Activated CD8-positive, alpha-beta T cell treated with anti-CD3 and anti-CD28 coated beads, Interleukin-2, amount 10 ng/mL, durations not matched to agents 7 days and 5 days (primary cell): Measurements from ENCODE around the gene DUOX2. TPM values are rescaled to one million over a fixed set of nuclear protein-coding genes. Genes with fewer than 3 reads are reported as not detected.

Source experiments
- ATAC-seq: fragments of 150-1000 bp; cut with Tn5 transposase; one replicate; pipeline ENCODE4 v1.10.0; 2021; ENCODE audit warnings: moderate library complexity
- CTCF ChIA-PET: fragments of 350-600 bp; sonication (Branson Sonifier 250); formaldehyde crosslinking; loops from one replicate; lab custom pipeline; 2021; ENCODE audit warnings: antibody characterized with exemption; lab: Charles Lee
- POLR2A ChIA-PET: fragments of 350-600 bp; sonication (Branson Sonifier 250); formaldehyde crosslinking; loops from one replicate; lab custom pipeline; 2021; ENCODE audit warnings: antibody characterized with exemption; lab: Charles Lee
- DNase-seq: peaks from one replicate; pipeline ENCODE4 v3.0.0-alpha.2; 2020
- H3K27ac Mint-ChIP-seq: one replicate; pipeline ENCODE4 v1.8.0; 2021; ENCODE audit warnings: mild to moderate bottlenecking, mixed read lengths
- H3K27me3 Mint-ChIP-seq: one replicate; pipeline ENCODE4 v1.8.0; 2021; ENCODE audit warnings: low read depth, mixed read lengths
- H3K36me3 Mint-ChIP-seq: one replicate; pipeline ENCODE4 v1.8.0; 2021; ENCODE audit warnings: low read depth, mixed read lengths
- H3K4me1 Mint-ChIP-seq: one replicate; pipeline ENCODE4 v1.8.0; 2021; ENCODE audit warnings: low read depth, mixed read lengths
- H3K4me3 Mint-ChIP-seq: one replicate; pipeline ENCODE4 v1.8.0; 2021; ENCODE audit warnings: mild to moderate bottlenecking, mixed read lengths
- H3K9me3 Mint-ChIP-seq: one replicate; pipeline ENCODE4 v1.8.0; 2022; ENCODE audit warnings: mixed read lengths; ENCODE audit not compliant: insufficient read depth
- total RNA-seq, 2 experiments: library from RNA; stranded (reverse); gene quantifications; one replicate each; pipeline ENCODE4 v1.2.3, GENCODE V29; 2021

Gene DUOX2
- total RNA-seq, 2 experiments from 2014 or later: not detected

DNA sequence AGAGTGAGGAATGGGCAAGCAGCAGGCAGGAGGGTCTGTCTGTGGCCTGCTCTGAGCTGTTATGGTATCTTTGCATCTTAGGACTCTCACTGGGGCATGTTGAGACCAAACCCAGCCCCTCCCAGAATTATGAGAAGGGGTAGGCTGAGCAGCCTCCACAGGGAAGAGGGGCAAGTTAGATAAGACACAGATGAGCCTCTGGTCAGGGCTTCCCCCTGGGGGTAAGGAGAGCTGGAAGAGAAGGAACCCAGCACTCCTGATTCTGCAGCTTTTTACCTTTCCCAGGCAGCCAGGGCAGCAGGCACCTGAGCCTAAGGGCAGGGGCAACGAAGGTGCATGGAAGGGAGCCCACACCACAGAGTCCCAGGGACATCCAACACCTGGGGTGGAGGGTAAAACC lies 35.1 kb upstream of the DUOX2 start:
- ChIA-PET POLR2A (no interaction called here), CTCF (interaction anchor here (2.2 kb wide), 1 partner anchor 14 kb away, joined by 7 read pairs; no protein-coding TSS in a partner anchor)
- ATAC-seq (no peak), DNase-seq (no peak)
- peaks cover 5% of the 10 kb centered on the region for H3K36me3 Mint-ChIP-seq
- H3K9me3 Mint-ChIP-seq: no peaks in the 10 kb centered on the region
- no peaks in the 10 kb centered on the region for H3K27me3 Mint-ChIP-seq
- no peak overlapping the region for H3K27ac Mint-ChIP-seq
- H3K4me3 Mint-ChIP-seq: no peak overlapping the region
- H3K4me1 Mint-ChIP-seq: no peaks in the 10 kb centered on the region

DNA sequence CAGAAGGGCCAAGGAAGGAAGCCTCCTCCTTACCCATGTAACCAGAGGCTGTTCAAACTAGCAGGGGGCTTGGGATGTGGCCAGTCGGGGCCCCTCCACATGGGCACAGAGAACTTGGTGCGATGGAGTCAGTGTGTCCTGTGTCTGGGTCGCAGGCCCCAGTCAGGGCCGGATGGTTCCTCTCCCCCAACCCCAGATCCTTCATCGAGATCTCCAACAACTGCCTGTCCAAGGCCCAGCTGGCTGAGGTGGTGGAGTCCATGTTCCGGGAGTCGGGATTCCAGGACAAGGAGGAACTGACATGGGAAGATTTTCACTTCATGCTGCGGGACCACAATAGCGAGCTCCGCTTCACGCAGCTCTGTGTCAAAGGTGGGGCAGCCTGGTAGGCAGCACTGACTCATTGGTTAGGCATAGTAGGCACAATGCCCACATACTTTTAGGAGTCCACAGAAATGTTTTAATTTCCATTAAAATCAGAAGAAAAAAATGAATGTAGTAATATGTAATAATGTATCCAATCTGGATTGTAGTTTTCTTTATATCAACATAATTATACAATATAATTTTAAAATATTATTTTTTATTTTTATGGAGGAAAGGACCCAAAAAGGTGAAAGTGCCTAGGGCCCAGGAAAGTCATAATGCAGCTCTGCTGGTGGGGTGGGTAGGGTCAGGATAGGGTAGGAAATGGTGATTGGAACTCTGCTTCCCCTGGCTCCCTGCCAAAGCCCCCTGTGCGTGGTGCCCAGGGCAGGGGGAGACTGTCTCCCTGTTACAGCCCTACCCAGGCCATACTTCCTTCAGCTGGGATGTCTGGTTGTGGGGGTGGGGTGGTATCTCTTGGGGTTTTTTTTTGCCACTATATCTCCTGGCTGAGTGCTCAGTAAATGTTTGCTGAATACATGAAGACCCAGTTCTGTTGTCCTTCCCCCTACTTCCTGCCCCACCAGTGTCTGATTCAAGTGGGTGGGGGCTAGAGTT lies 34.4 kb upstream of the DUOX2 start:
- ATAC-seq (no peak), DNase-seq (no peak)
- Mint-ChIP-seq H3K9me3 (no peaks in the 10 kb centered on the region), H3K36me3 (peaks cover 5% of the 10 kb centered on the region), H3K4me3 (no peak overlapping the region), H3K4me1 (no peaks in the 10 kb centered on the region), H3K27ac (no peak overlapping the region), H3K27me3 (no peaks in the 10 kb centered on the region)
- POLR2A ChIA-PET: no interaction called here
- CTCF ChIA-PET: interaction anchor here (2.2 kb wide), 1 partner anchor 15 kb away, joined by 7 read pairs; no protein-coding TSS in a partner anchor

DNA sequence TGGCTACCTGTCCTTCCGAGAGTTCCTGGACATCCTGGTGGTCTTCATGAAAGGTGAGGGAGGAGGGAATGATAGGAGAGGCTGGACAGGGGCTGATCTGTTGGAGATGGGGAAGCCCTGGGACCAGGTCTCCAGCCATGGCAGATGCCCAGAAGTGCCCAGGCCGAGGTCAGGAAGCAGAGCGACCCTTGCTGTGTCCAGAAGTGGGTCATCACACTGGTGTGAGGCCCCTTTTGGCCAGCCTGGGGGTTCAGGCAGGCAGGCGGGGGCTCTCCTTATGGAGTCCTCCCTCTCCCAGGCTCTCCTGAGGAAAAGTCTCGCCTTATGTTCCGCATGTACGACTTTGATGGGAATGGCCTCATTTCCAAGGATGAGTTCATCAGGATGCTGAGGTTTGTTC lies 33.6 kb upstream of the DUOX2 start:
- H3K4me3 Mint-ChIP-seq: no peak overlapping the region
- ChIA-PET CTCF (no interaction called here), POLR2A (no interaction called here)
- no peaks in the 10 kb centered on the region for H3K9me3 Mint-ChIP-seq
- no peaks in the 10 kb centered on the region for H3K27me3 Mint-ChIP-seq
- H3K27ac Mint-ChIP-seq: no peak overlapping the region
- no peak for ATAC-seq
- H3K36me3 Mint-ChIP-seq: peaks cover 5% of the 10 kb centered on the region
- no peak for DNase-seq
- H3K4me1 Mint-ChIP-seq: no peaks in the 10 kb centered on the region

DNA sequence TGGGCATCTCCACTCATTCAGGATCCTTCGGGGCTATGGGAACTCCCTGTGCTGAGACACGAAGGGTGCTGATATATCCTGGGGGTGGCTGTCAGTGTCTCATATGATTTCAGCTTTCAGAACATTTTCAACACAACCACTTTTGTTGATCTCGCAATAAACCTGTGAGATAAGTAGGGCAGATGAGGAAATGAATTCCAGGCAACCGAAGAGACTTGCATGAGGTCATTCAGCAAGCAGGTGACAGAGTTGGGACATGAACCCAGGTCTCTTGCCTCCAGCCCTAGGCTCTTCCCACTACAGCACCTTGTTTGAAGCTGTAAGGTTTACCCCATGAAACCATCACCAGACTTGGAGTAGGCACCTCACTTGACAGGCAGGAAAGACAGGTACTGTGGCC lies 32.4 kb upstream of the DUOX2 start:
- Mint-ChIP-seq H3K27ac (no peak overlapping the region), H3K4me3 (no peak overlapping the region), H3K36me3 (no peaks in the 10 kb centered on the region), H3K9me3 (no peaks in the 10 kb centered on the region), H3K4me1 (no peaks in the 10 kb centered on the region), H3K27me3 (no peaks in the 10 kb centered on the region)
- ATAC-seq: no peak
- ChIA-PET POLR2A (no interaction called here), CTCF (interaction anchor here (1.1 to 1.3 kb wide), 2 partner anchors 16 to 56 kb away, joined by 3 read pairs; no protein-coding TSS in a partner anchor)
- DNase-seq: no peak

DNA sequence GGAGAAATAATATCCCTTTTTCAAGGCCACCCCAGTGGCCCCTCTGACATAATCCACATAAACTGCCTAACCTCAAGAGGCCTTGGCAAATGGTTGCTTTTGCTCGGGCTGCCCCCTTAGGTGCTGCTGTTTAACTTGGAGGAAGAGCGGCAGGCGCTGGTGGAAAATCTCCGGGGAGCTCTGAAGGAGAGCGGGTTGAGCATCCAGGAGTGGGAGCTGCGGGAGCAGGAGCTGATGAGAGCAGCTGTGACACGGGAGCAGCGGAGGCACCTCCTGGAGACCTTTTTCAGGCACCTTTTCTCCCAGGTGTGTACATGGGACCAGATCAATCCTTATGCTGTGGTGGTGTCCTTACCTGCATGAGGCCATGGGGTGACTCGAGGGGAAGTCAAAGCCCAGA lies 30.8 kb upstream of the DUOX2 start:
- POLR2A ChIA-PET: no interaction called here
- Mint-ChIP-seq H3K36me3 (no peaks in the 10 kb centered on the region), H3K27ac (no peak overlapping the region), H3K27me3 (no peaks in the 10 kb centered on the region), H3K4me1 (no peaks in the 10 kb centered on the region), H3K4me3 (no peak overlapping the region), H3K9me3 (no peaks in the 10 kb centered on the region)
- ATAC-seq (no peak), DNase-seq (no peak)
- CTCF ChIA-PET: no interaction called here

DNA sequence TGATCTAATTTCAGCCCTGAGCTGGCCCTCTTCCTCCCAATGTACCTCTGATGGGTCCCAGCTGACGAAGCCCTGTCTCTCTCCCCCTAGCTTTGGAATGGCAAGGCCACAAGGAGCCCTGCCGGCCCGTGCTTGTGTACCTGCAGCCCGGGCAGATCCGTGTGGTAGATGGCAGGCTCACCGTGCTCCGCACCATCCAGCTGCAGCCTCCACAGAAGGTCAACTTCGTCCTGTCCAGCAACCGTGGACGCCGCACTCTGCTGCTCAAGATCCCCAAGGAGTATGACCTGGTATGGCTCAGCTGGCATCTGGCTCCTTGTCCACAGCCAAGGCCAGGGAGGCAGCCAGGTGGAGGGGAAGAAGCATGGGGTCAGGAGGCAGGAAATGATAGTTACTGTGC lies 30.0 kb upstream of the DUOX2 start:
- Mint-ChIP-seq H3K36me3 (no peaks in the 10 kb centered on the region), H3K27ac (no peak overlapping the region), H3K4me3 (no peak overlapping the region), H3K9me3 (no peaks in the 10 kb centered on the region), H3K27me3 (no peaks in the 10 kb centered on the region), H3K4me1 (no peaks in the 10 kb centered on the region)
- DNase-seq (no peak), ATAC-seq (no peak)
- POLR2A ChIA-PET: no interaction called here
- CTCF ChIA-PET: no interaction called here

DNA sequence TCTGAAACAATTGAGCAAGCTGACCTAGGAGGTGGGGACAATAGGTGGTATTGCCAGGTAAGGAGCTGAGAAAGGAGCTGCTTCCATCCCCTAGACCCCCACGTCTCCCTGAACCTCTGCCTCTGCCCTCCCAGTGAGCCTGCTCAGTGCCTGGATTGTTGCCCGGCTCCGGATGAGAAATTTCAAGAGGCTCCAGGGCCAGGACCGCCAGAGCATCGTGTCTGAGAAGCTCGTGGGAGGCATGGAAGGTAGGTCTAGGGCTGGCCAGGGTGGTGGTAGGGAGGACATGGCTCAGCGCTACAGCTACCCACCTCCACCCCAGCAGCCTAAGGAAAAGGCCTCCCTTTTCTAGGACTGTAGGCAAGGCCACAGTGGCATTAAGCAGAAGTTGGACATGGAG lies 29.1 kb upstream of the DUOX2 start:
- CTCF ChIA-PET: interaction anchor here (1.1 kb wide), 1 partner anchor 63 kb away, joined by 3 read pairs; no protein-coding TSS in a partner anchor
- Mint-ChIP-seq H3K9me3 (no peaks in the 10 kb centered on the region), H3K4me1 (no peaks in the 10 kb centered on the region), H3K4me3 (no peak overlapping the region), H3K36me3 (no peaks in the 10 kb centered on the region), H3K27ac (no peak overlapping the region), H3K27me3 (no peaks in the 10 kb centered on the region)
- DNase-seq (no peak), ATAC-seq (no peak)
- POLR2A ChIA-PET: no interaction called here

DNA sequence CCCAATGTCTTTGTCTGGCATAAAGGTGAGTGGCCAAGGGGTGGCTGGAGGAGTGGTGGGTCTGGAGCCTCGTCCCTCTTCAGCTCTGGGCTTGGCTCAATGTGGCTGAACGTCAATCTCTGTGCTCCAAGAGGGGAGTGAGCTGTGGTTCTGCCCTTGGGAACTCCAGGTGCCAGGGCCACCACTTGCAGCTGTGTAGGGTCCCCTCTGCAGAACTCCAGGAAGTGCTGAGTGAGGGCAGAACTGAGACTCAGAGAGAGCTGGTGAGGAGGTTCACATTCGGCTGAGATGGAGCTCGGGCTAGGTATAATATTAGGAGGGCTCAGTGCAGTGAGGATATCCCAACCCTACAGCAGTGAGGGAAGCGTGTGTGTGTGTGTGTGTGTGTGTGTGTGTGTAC lies 27.4 kb upstream of the DUOX2 start:
- CTCF ChIA-PET: interaction anchor here (2.3 kb wide), 1 partner anchor 15 kb away, joined by 6 read pairs; no protein-coding TSS in a partner anchor
- no peak overlapping the region for H3K4me3 Mint-ChIP-seq
- ATAC-seq: no peak
- no peaks in the 10 kb centered on the region for H3K36me3 Mint-ChIP-seq
- peaks cover 4% of the 10 kb centered on the region for H3K27me3 Mint-ChIP-seq
- no peaks in the 10 kb centered on the region for H3K4me1 Mint-ChIP-seq
- DNase-seq: no peak
- no peaks in the 10 kb centered on the region for H3K9me3 Mint-ChIP-seq
- POLR2A ChIA-PET: no interaction called here
- no peak overlapping the region for H3K27ac Mint-ChIP-seq

DNA sequence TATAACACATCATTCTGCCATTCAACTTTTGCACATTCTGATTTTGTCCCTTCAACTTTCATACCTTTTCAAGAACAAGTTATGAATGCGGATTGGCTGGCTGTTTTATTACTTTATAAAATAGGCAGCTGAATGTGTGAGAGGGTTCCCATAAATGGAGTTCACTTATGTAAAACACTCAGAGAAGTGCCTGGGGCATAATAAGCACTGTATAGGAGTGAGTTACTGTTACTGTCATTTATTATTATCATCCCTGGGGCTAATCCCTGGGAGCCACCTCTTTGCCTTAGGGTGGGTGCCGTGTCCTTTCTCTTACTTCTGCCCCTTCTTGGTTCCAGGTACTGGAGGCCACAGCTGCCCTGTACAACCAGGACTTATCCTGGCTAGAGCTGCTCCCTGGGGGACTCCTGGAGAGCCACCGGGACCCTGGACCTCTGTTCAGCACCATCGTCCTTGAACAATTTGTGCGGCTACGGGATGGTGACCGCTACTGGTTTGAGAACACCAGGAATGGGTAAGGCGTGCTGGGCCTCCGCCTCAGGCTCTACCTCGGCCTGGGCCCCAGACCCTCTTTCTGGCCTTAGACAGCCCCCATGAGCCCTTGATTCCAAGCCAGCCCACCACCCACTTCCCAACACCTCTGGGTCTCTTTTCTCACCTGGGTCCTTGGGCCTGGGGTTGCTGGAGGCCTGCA lies 26.7 kb upstream of the DUOX2 start:
- ChIA-PET CTCF (interaction anchor here (1.5 to 2.3 kb wide), 2 partner anchors 14 to 23 kb away, joined by 6 read pairs; no protein-coding TSS in a partner anchor), POLR2A (no interaction called here)
- DNase-seq (no peak), ATAC-seq (no peak)
- no peak overlapping the region for H3K4me3 Mint-ChIP-seq
- H3K9me3 Mint-ChIP-seq: no peaks in the 10 kb centered on the region
- H3K27me3 Mint-ChIP-seq: peaks cover 8% of the 10 kb centered on the region
- no peak overlapping the region for H3K27ac Mint-ChIP-seq
- H3K4me1 Mint-ChIP-seq: peaks cover 2% of the 10 kb centered on the region
- H3K36me3 Mint-ChIP-seq: no peaks in the 10 kb centered on the region

DNA sequence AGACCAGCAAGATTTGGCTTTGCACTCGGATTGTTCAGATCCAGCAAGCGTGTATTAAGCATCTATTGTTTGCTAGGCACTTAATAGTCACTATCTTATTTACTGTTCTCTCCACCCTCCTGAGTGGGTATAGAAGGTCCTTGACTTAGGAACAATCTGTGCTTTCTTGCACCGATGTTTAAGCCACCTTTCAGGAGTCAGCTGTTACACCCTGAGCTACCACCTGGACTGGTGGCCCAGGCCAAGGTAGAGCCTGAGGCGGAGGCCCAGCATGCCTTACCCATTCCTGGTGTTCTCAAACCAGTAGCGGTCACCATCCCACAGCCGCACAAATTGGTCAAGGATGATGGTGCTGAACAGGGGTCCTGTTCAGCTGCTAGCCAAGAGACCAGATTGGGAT lies 25.8 kb upstream of the DUOX2 start:
- no peak for ATAC-seq
- DNase-seq: no peak
- Mint-ChIP-seq H3K4me3 (no peak overlapping the region), H3K27me3 (peaks cover 11% of the 10 kb centered on the region), H3K36me3 (no peaks in the 10 kb centered on the region), H3K27ac (no peak overlapping the region), H3K4me1 (peaks cover 4% of the 10 kb centered on the region), H3K9me3 (no peaks in the 10 kb centered on the region)
- ChIA-PET CTCF (interaction anchor here (1.1 to 2.3 kb wide), 3 partner anchors 13 to 58 kb away, joined by 3 to 6 read pairs (median 6); no protein-coding TSS in a partner anchor), POLR2A (no interaction called here)

DNA sequence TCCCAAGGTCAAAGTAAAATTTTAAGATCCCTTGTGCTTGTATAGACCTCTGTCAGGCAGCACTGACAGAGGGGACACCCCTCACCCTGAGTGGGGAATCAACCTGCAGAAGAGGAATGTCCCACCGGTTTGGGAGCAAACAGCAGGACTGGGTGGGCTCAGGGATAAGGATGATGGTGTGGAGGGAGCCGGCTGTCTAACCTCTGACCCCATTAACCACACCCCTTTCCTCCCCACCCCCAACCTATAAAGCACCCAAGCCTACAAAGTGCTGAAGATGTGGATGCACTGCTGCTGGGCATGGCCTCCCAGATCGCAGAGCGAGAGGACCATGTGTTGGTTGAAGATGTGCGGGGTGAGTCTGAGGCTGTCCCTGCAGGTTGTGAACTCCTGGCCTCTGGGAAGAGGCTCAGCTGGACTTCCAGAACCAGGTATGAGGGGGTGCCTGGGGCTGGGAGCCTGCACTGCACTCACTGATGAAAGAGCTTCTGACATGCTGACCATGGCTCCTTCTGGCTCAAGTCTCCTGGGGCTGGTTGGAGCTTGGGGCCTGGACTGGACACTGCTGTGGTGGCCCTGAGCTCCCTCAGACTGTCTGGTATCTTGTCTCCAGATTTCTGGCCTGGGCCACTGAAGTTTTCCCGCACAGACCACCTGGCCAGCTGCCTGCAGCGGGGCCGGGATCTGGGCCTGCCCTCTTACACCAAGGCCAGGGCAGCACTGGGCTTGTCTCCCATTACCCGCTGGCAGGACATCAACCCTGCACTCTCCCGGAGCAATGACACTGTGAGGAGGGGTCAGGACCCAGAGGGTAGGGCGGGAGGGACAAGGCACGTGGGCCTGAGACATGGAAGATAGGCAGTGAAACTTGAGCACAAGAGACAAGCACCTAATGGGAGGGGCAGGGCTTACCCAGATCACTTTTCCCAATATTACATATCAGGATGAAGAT lies 25.1 kb upstream of the DUOX2 start:
- Mint-ChIP-seq H3K27me3 (peaks cover 18% of the 10 kb centered on the region), H3K4me3 (no peak overlapping the region), H3K4me1 (peaks cover 7% of the 10 kb centered on the region), H3K9me3 (no peaks in the 10 kb centered on the region), H3K36me3 (no peaks in the 10 kb centered on the region), H3K27ac (no peak overlapping the region)
- ChIA-PET POLR2A (no interaction called here), CTCF (interaction anchor here (1.1 to 2.2 kb wide), 3 partner anchors 21 to 59 kb away, joined by 3 to 12 read pairs (median 6); no protein-coding TSS in a partner anchor)
- ATAC-seq: no peak
- DNase-seq: no peak
